Breast epithelium (tissue), 4 donors: ENCODE data around the gene REM1. TPM values are rescaled to one million over a fixed set of nuclear protein-coding genes. Genes with fewer than 3 reads are reported as not detected.
"Not testable (repeated sequence)": the region's sequence is repeated elsewhere in the genome, so short reads cannot be mapped to it uniquely, and the experiment has no call there.

Experiments
- DNase-seq, 2 donors: peaks; one replicate each; pipeline ENCODE4 v3.0.0-alpha.2; 2019; ENCODE audit warnings: low spot score in 2 of 2
- H3K27ac ChIP-seq, 2 donors: fragments of 200-600 bp; sonication (generic) in 1 of 2; one replicate each; pipeline ENCODE4 v1.5.1; 2016 to 2019; ENCODE audit warnings: mild to moderate bottlenecking in 1 of 2
- H3K27me3 ChIP-seq, 2 donors: fragments of 200-600 bp; sonication (generic) in 1 of 2; one replicate each; pipeline versions ENCODE4 v1.5.1 to v1.6.0; 2017 to 2019; ENCODE audit warnings: control low read depth in 1 of 2, mild to moderate bottlenecking in 1 of 2
- H3K36me3 ChIP-seq: fragments of 200-600 bp; one replicate; pipeline ENCODE4 v1.5.1; 2019
- H3K4me1 ChIP-seq, 2 donors: fragments of 200-600 bp; sonication (generic); one replicate each; pipeline ENCODE4 v1.5.1; 2016 to 2019; ENCODE audit warnings: control low read depth in 1 of 2
- H3K4me3 ChIP-seq, 3 donors: fragments of 200-600 bp; sonication (generic); 1 replicate in 2 of 3; 2 replicates in 1 of 3; pipeline ENCODE4 v1.5.1; 2016 to 2019; ENCODE audit warnings: mild to moderate bottlenecking in 3 of 3, moderate library complexity in 2 of 3
- H3K9me3 ChIP-seq, 2 donors: fragments of 200-600 bp; sonication (generic) in 1 of 2; one replicate each; pipeline ENCODE4 v1.5.1; 2016 to 2019; ENCODE audit warnings: control low read depth in 1 of 2
- POLR2A ChIP-seq: fragments of 450-650 bp; IDR thresholded peaks from one replicate; pipeline ENCODE4 v1.6.1; 2016; ENCODE audit warnings: antibody characterized with exemption, mild to moderate bottlenecking, moderate library complexity
- POLR2AphosphoS5 ChIP-seq, 3 donors: sonication (generic); formaldehyde crosslinking; IDR thresholded peaks; one replicate each; pipeline ENCODE4 v1.6.1; 2017; ENCODE audit warnings: antibody characterized with exemption in 3 of 3
- intact Hi-C: fragments of 100-400 bp; cut with DNase I; formaldehyde crosslinking; loops from one replicate; pipeline ENCODE4 v1.15.1; 2023; ENCODE audit warnings: low total_unique reads
- total RNA-seq, 3 donors: library from RNA; depleted of rRNA; stranded (reverse); fragments of >200 nt; gene quantifications; one replicate each; pipeline ENCODE4 v1.1.0, GENCODE V29; 2016
- TF ChIP-seq, protein P1 (sequence below), 3 donors: fragments of 450-650 bp; IDR thresholded peaks; one replicate each; pipeline ENCODE4 v1.5.1; 2016 to 2017; ENCODE audit warnings: antibody characterized with exemption in 3 of 3, mild to moderate bottlenecking in 3 of 3, moderate library complexity in 3 of 3

Gene REM1
- total RNA-seq, 3 donors from 2014 or later = 3.2 to 3.9 (median 3.4) TPM

DNA sequence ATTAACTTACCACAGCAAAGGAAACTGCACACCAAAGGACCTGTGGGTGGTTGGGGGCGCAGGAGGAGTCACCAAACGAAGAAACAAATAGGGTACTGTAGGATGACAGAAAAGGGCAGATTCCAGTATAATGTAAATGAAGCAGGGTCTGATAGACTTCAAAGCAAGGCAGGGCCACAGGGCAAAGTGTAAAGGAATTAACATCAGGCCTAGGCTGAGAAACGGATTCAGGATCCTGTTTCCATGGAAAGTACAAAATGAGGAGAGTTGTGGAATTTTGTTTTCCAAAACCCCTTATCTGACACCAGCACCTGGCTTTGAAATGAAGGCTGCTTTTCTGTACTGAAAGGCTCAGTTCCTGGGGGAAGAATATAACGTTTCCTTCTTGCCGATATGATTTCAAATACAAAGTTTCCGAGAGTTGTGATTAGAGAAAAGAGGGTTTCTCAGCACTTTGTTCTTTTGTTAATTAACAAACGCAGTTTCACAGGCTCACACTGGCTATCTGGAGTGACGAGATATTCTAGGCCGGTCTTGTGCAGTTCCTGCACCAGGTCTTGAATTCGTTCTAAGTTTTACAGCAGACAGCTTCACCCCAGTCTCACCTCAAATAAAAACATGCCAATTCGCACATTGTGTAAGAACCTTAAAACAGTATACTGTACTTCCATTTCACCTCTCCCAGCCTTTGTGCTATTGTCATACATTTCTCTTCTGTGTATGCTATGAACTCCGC, 28.8 kb upstream of the REM1 start:
- no peaks in the 10 kb centered on the region for H3K4me1 ChIP-seq
- no peak overlapping the region for H3K4me3 ChIP-seq
- DNase-seq = no peak
- H3K27ac ChIP-seq = no peak overlapping the region
- TF ChIP-seq POLR2AphosphoS5 (IDR thresholded peaks at IDR 0.05) = no peak
- TF ChIP-seq POLR2A = no peak
- TF ChIP-seq, protein P1, sequence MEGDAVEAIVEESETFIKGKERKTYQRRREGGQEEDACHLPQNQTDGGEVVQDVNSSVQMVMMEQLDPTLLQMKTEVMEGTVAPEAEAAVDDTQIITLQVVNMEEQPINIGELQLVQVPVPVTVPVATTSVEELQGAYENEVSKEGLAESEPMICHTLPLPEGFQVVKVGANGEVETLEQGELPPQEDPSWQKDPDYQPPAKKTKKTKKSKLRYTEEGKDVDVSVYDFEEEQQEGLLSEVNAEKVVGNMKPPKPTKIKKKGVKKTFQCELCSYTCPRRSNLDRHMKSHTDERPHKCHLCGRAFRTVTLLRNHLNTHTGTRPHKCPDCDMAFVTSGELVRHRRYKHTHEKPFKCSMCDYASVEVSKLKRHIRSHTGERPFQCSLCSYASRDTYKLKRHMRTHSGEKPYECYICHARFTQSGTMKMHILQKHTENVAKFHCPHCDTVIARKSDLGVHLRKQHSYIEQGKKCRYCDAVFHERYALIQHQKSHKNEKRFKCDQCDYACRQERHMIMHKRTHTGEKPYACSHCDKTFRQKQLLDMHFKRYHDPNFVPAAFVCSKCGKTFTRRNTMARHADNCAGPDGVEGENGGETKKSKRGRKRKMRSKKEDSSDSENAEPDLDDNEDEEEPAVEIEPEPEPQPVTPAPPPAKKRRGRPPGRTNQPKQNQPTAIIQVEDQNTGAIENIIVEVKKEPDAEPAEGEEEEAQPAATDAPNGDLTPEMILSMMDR (IDR thresholded peaks at IDR 0.05) = no peak
- no peaks in the 10 kb centered on the region for H3K36me3 ChIP-seq
- H3K9me3 ChIP-seq = no peaks in the 10 kb centered on the region
- no peaks in the 10 kb centered on the region for H3K27me3 ChIP-seq
- intact Hi-C loops = no loop called here

DNA sequence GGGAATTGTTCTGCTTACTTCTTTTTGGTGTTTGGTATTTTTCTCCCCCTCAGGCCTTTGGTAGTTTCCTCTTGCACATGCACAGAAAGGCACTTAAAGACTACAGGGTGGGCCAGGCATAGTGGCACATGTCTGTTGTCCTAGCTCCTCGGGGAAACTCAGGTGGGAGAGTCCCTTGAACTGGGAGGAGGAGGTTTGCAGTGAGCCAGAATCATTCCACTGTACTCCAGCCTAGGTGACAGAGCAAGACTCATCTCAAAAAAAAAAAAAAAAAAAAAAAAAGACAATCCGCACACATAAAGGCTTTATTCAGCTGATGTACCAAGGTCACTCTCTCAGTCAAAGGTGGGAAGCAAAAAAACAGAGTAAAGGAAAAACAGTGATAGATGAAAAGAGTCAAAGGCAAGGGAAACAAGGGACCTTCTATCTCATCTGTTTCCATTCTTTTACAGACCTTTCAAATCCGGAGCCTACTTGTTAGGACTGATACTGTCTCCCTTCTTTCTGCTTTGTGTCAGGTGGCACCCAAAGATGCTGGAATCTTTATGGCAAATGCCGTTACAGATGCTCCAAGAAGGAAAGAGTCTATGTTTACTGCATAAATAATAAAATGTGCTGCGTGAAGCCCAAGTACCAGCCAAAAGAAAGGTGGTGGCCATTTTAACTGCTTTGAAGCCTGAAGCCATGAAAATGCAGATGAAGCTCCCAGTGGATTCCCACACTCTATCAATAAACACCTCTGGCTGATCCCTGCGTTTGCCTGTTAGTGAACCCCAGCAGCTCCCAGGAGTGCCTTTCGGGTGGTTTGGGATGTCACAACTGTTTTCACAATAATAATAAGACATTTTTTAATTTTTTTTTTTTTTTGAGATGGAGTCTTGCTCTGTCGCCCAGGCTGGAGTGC, 25.3 kb upstream of the REM1 start:
- no peaks in the 10 kb centered on the region for H3K9me3 ChIP-seq
- no peaks in the 10 kb centered on the region for H3K36me3 ChIP-seq
- no peak for DNase-seq
- no peaks in the 10 kb centered on the region for H3K27me3 ChIP-seq
- H3K27ac ChIP-seq = no peak overlapping the region
- TF ChIP-seq, protein P1 (IDR thresholded peaks at IDR 0.05) = no peak
- no peak for TF ChIP-seq POLR2AphosphoS5 (IDR thresholded peaks at IDR 0.05)
- TF ChIP-seq POLR2A = no peak
- H3K4me1 ChIP-seq = no peaks in the 10 kb centered on the region
- intact Hi-C loops = no loop called here
- no peak overlapping the region for H3K4me3 ChIP-seq

DNA sequence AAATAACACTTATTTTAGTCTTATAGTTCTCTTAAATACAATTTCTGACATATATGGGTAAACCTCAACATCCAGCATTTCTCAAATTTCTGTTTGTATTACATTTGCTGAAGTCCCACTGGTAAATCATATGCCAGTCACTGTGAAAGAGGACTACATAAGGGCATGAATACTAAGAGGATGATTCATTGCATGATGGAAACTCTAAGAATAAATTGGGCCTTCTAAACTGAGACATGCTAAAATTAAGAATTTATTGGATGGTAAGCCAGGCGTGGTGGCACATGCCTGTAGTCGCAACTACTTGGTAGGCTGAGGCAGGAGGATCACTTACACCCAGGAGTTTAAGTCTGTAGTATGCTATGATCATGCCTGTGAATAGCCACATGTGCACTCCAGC, 22.5 kb upstream of the REM1 start:
- Histone ChIP-seq H3K27ac (no peak overlapping the region), H3K27me3 (no peaks in the 10 kb centered on the region), H3K4me1 (no peaks in the 10 kb centered on the region), H3K36me3 (no peaks in the 10 kb centered on the region), H3K9me3 (no peaks in the 10 kb centered on the region), H3K4me3 (no peak overlapping the region)
- TF ChIP-seq POLR2AphosphoS5 (IDR thresholded peaks at IDR 0.05) (no peak), POLR2A (no peak)
- TF ChIP-seq, protein P1 (IDR thresholded peaks at IDR 0.05) = no peak
- intact Hi-C loops = no loop called here
- DNase-seq = no peak

DNA sequence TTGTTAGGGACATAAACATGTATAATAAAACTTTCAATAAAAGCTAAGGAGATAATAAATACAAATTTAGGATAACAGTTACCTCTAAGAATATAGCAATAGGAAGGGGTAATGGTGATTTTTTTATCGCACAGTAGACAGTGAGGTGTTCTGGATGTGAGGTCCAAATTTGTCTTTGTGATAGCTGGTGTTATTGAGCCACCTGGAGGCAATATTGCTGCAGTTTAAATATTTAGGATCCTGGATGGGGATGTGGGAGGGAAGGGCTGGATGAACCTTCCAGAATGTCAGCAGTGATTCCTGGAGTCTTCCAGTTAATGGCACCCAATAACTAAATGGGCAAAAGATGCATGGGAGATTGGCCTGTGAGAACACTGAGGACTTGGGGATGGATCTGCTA, 20.7 kb upstream of the REM1 start:
- TF ChIP-seq, protein P1 (IDR thresholded peaks at IDR 0.05) = no peak
- TF ChIP-seq POLR2A (no peak), POLR2AphosphoS5 (IDR thresholded peaks at IDR 0.05) (no peak)
- no peak for DNase-seq

DNA sequence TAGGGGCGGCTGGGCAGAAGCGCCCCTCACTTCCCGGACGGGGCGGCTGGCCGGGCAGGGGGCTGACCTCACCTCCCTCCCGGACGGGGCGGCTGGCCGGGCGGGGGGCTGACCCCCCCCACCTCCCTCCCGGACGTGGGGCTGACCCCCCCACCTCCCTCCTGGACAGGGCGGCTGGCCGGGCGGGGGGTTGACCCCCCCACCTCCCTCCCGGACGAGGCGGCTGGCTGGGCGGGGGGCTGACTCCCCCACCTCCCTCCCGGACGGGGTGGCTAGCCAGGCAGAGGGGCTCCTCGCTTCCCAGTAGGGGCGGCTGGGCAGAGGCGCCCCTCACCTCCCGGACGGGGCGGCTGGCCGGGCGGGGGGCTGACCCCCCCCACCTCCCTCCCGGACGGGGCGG, 4.1 kb upstream of the REM1 start:
- H3K36me3 ChIP-seq, DNase-seq, intact Hi-C loops, H3K4me1 ChIP-seq, H3K9me3 ChIP-seq: not testable (repeated sequence)
- Histone ChIP-seq H3K27me3 (peaks cover 0 to 10% of the 10 kb centered on the region in 2 donors), H3K4me3 (peak overlapping the region in 1 of 3 donors; percentile 48), H3K27ac (peak overlapping the region in 1 of 2 donors; percentile 38)

More for the DNA sequence above, 20.7 kb upstream of the REM1 start:
- no peak overlapping the region for H3K27ac ChIP-seq
- no peaks in the 10 kb centered on the region for H3K9me3 ChIP-seq
- H3K4me3 ChIP-seq = no peak overlapping the region
- intact Hi-C loops = no loop called here
- no peaks in the 10 kb centered on the region for H3K4me1 ChIP-seq
- no peaks in the 10 kb centered on the region for H3K36me3 ChIP-seq
- no peaks in the 10 kb centered on the region for H3K27me3 ChIP-seq
